ENCODE measurements around the gene RASSF5. TPM values are rescaled to one million over a fixed set of nuclear protein-coding genes. Genes with fewer than 3 reads are reported as not detected.

The RASSF5 gene, protein sequence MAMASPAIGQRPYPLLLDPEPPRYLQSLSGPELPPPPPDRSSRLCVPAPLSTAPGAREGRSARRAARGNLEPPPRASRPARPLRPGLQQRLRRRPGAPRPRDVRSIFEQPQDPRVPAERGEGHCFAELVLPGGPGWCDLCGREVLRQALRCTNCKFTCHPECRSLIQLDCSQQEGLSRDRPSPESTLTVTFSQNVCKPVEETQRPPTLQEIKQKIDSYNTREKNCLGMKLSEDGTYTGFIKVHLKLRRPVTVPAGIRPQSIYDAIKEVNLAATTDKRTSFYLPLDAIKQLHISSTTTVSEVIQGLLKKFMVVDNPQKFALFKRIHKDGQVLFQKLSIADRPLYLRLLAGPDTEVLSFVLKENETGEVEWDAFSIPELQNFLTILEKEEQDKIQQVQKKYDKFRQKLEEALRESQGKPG
- total RNA-seq (2011; cell fraction: chromatin; rRNA removed; ENCODE audit: low replicate concordance) = 17.2 and 26.4 TPM in 2 replicates
- 14.7 and 19.2 TPM in 2 replicates for total RNA-seq (2011; cell fraction: nucleolus; rRNA removed)
- total RNA-seq (2011; cell fraction: nucleoplasm; rRNA removed) = 15.8 and 17.7 TPM in 2 replicates
- total RNA-seq (2014; rRNA removed) = 25.2 and 32.1 TPM in 2 replicates
- total RNA-seq (2014; rRNA removed; fragmentation: Illumina TruSeq; extraction: Trizol) = 20.3 and 21.7 TPM in 2 replicates
- total RNA-seq (2015; rRNA removed; fragmentation: Illumina TruSeq; extraction: Trizol) = 26.7 and 28.5 TPM in 2 replicates
- 35.2 and 38.1 TPM in 2 replicates for total RNA-seq (2021)
- polyA plus RNA-seq (2011; rRNA removed) = 20.8 and 42.4 TPM in 2 replicates
- polyA plus RNA-seq (2011; cell fraction: cytosol; rRNA removed) = 24.2 and 36.3 TPM in 2 replicates
- 58.6 and 70.3 TPM in 2 replicates for polyA plus RNA-seq (2011; cell fraction: nucleus; rRNA removed)
- polyA plus RNA-seq (2012) = 33.6 and 70.4 TPM in 2 replicates
- 36.1 and 41.0 TPM in 2 replicates for polyA plus RNA-seq (2014; fragmentation: Illumina TruSeq; extraction: Trizol)
- 1 to 10 TPM; 6.1 to 6.9 TPM for polyA plus RNA-seq (2014; fragmentation: Nextera tagmentation; extraction: Ambion mirVana)
- polyA plus RNA-seq (2014; rRNA removed) = 27.4 and 27.9 TPM in 2 replicates
- 24.4 and 42.9 TPM in 2 replicates for polyA minus RNA-seq (2011; rRNA and poly(A)+ RNA removed)
- 19.2 and 30.5 TPM in 2 replicates for polyA minus RNA-seq (2011; cell fraction: cytosol; rRNA and poly(A)+ RNA removed)
- polyA minus RNA-seq (2011; cell fraction: nucleus; rRNA and poly(A)+ RNA removed) = 23.4 and 57.9 TPM in 2 replicates
- Bru-seq, nascent RNA = percentile 66 among the genes with signal in this experiment
- percentile 64 among the genes with signal in this experiment for BruChase-seq, experiment 1, labeled RNA remaining after a 2-hour chase
- BruChase-seq, experiment 2, labeled RNA remaining after a 6-hour chase = percentile 68 among the genes with signal in this experiment
- long read RNA-seq, experiment 1, transcript RASSF5-201 (5 exons, 3,496 nt) = major isoform, 82 of 131 reads
- long read RNA-seq, experiment 1, partial matches to known transcripts = 6 of 131 reads
- long read RNA-seq, experiment 1, other reads (novel, unspliced or antisense) = 38 of 131 reads
- long read RNA-seq, experiment 2, transcript RASSF5-201 (5 exons, 3,496 nt) = major isoform, 16 of 43 reads
- long read RNA-seq, experiment 2, partial matches to known transcripts = 22 of 43 reads
- long read RNA-seq, experiment 2, other reads (novel, unspliced or antisense) = 4 of 43 reads
- long read RNA-seq, experiment 3, transcript RASSF5-201 (5 exons, 3,496 nt) = major isoform, 11 of 16 reads
- long read RNA-seq, experiment 3, partial matches to known transcripts = 0 of 16 reads
- long read RNA-seq, experiment 3, other reads (novel, unspliced or antisense) = 4 of 16 reads

DNA sequence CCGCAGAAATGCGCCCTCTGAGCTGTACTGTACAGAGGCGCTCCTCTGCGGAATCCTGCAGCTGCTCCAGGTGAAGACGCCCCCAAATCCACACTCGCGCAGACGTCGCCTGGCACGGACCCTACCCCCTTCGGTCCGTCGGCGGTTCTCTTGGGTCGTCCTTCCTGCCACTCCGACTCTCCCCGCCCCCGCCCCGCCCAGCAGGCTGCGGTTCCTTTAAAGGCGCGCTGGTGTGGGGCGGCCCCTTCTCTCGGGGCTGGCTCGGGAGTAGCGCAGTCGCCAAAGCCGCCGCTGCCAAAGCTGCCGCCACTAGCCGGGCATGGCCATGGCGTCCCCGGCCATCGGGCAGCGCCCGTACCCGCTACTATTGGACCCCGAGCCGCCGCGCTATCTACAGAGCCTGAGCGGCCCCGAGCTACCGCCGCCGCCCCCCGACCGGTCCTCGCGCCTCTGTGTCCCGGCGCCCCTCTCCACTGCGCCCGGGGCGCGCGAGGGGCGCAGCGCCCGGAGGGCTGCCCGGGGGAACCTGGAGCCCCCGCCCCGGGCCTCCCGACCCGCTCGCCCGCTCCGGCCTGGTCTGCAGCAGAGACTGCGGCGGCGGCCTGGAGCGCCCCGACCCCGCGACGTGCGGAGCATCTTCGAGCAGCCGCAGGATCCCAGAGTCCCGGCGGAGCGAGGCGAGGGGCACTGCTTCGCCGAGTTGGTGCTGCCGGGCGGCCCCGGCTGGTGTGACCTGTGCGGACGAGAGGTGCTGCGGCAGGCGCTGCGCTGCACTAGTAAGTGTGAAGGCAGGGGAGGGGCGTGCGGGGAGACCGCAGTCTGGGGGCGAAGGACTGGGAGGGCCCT is at the start of gene RASSF5:
RASSF5 (plus strand) TSS at position 248 of the 846 bp plus-strand sequence; CDS start at position 320, 72 bp downstream.
- Histone ChIP-seq H3K27ac (ENCODE audit: extremely low read depth, low read depth, low read length) (no peak within 1 kb of the TSS), H4K20me1 (replicated peaks; ENCODE audit: control insufficient read depth, insufficient read depth, low read length) (peaks cover 4% of the 10 kb centered on the region; the same call in 1 of the 2 replicates), H3K4me1 (replicated peaks in 1 of 2; ENCODE audit: control insufficient read depth in 2 of 2, insufficient read depth in 2 of 2, low read length in 2 of 2) (peaks cover 18 to 34% of the 10 kb centered on the region in 2 experiments), H2AFZ (ENCODE audit: low read depth, low read length) (peak within 1 kb of the TSS; percentile 60), H3K9ac (ENCODE audit: insufficient read depth in 1 of 2, low read depth in 2 of 2, low read length in 2 of 2) (peak within 1 kb of the TSS in 1 of 2 experiments; percentile 76; a peak in 2 of 4 replicates), H3K4me2 (ENCODE audit: insufficient read depth, low read length) (peak within 1 kb of the TSS; percentile 14), H3K79me2 (ENCODE audit: control insufficient read depth, insufficient read depth, low read length) (no peaks in the 10 kb centered on the region), H3K4me3 (peak within 1 kb of the TSS; percentile 39), H3K9me3 (replicated peaks; ENCODE audit: control insufficient read depth, insufficient read depth, low read depth, low read length) (no peaks in the 10 kb centered on the region), H3K36me3 (ENCODE audit: control insufficient read depth, insufficient read depth, low read length) (no peaks in the 10 kb centered on the region), H3K9me1 (ENCODE audit: control insufficient read depth, insufficient read depth, low read length) (no peaks in the 10 kb centered on the region), H3K27me3 (ENCODE audit: control insufficient read depth in 2 of 2, insufficient read depth in 2 of 2, low read length in 2 of 2) (peaks cover 16 to 27% of the 10 kb centered on the region in 2 experiments; a peak in 4 of 5 replicates)
- intact Hi-C loops (cut with micrococcal nuclease) = no loop called here
- ATAC-seq (peak; percentile 78), FAIRE-seq (no peak), DNase-seq (ENCODE audit: extremely low read depth in 1 of 4, low spot score in 3 of 4) (peak; percentile 65 to 74 (median 74))
- in situ Hi-C loops (cut with MboI) = no loop called here
- CTCF ChIA-PET (ENCODE audit: low intra/inter-chr PET ratio) = no interaction called here
- BruUV-seq (replicated peaks) = no TSS peak
- 9% methylated on average over 46 of the region's 97 CpGs for WGBS (ENCODE audit: insufficient coverage, low coverage, missing lambda C conversion rate)
- POLR2A ChIA-PET = interaction anchor here (1.4 to 1.6 kb wide), 2 partner anchors 11 to 16 kb away, joined by 3 to 6 read pairs; no protein-coding TSS in a partner anchor
- 0 out of 4 replicates have a peak, but pooled peaks of 1 of the 2 experiments have one; percentile 3 for TF ChIP-seq KDM4B (IDR thresholded peaks at IDR 0.05; ENCODE audit: borderline replicate concordance in 2 of 2, low read depth in 1 of 2)
- no peak for TF ChIP-seq KLF10 (CRISPR knock-in tag; IDR thresholded peaks at IDR 0.05)
- no peak for TF ChIP-seq CREBBP (IDR thresholded peaks at IDR 0.05; ENCODE audit: low read depth, low read length)
- peak; percentile 39; the same call in 1 of the 2 replicates for TF ChIP-seq GABPB1 (CRISPR knock-in tag; IDR thresholded peaks at IDR 0.05)
- peak; percentile 78 for TF ChIP-seq RBFOX2 (IDR thresholded peaks at IDR 0.05; ENCODE audit: low read depth, low read length)
- TF ChIP-seq, protein P1, sequence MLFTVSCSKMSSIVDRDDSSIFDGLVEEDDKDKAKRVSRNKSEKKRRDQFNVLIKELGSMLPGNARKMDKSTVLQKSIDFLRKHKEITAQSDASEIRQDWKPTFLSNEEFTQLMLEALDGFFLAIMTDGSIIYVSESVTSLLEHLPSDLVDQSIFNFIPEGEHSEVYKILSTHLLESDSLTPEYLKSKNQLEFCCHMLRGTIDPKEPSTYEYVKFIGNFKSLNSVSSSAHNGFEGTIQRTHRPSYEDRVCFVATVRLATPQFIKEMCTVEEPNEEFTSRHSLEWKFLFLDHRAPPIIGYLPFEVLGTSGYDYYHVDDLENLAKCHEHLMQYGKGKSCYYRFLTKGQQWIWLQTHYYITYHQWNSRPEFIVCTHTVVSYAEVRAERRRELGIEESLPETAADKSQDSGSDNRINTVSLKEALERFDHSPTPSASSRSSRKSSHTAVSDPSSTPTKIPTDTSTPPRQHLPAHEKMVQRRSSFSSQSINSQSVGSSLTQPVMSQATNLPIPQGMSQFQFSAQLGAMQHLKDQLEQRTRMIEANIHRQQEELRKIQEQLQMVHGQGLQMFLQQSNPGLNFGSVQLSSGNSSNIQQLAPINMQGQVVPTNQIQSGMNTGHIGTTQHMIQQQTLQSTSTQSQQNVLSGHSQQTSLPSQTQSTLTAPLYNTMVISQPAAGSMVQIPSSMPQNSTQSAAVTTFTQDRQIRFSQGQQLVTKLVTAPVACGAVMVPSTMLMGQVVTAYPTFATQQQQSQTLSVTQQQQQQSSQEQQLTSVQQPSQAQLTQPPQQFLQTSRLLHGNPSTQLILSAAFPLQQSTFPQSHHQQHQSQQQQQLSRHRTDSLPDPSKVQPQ (CRISPR knock-in tag; IDR thresholded peaks at IDR 0.05; ENCODE audit: borderline replicate concordance) = no peak
- TF ChIP-seq, protein P2, sequence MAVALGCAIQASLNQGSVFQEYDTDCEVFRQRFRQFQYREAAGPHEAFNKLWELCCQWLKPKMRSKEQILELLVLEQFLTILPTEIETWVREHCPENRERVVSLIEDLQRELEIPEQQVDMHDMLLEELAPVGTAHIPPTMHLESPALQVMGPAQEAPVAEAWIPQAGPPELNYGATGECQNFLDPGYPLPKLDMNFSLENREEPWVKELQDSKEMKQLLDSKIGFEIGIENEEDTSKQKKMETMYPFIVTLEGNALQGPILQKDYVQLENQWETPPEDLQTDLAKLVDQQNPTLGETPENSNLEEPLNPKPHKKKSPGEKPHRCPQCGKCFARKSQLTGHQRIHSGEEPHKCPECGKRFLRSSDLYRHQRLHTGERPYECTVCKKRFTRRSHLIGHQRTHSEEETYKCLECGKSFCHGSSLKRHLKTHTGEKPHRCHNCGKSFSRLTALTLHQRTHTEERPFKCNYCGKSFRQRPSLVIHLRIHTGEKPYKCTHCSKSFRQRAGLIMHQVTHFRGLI (CRISPR knock-in tag; IDR thresholded peaks at IDR 0.05) = no peak
- no peak for TF ChIP-seq NR2C2 (CRISPR knock-in tag; IDR thresholded peaks at IDR 0.05)
- no peak; the same call in 1 of the 2 replicates for TF ChIP-seq NR2C2 (tag; IDR thresholded peaks at IDR 0.05)

Data from K562 (cell line).